ENCODE measurements around the gene TNFRSF21.

- no peak for TF ChIP-seq GATA2 (IDR thresholded peaks at IDR 0.05; ENCODE audit: low read depth, low read length)
- no peak for TF ChIP-seq GATA3 (IDR thresholded peaks at IDR 0.05; ENCODE audit: low read depth, low read length)
Observed at GRCh38 chr6:47182291-47182957, 127.3 kb downstream of the TNFRSF21 start.

Data from SH-SY5Y (cell line).